Smooth muscle cell (in vitro differentiated cells): ENCODE data around the gene SSR4. TPM values are rescaled to one million over a fixed set of nuclear protein-coding genes. Genes with fewer than 3 reads are reported as not detected.

Experiments used
- DNase-seq: peaks from one replicate; lab custom pipeline; 2025; ENCODE audit not compliant: unreplicated experiment; lab: John Stamatoyannopoulos, UW
- H2AFZ ChIP-seq: fragments of 200-600 bp; sonication (generic); 2 replicates; pipeline ENCODE4 v1.6.0; 2016; ENCODE audit warnings: antibody characterized with exemption, low read depth, mild to moderate bottlenecking
- H3F3A ChIP-seq: fragments of 200-600 bp; sonication (generic); 2 replicates; pipeline ENCODE4 v1.6.0; 2017; ENCODE audit warnings: antibody characterized with exemption, low read depth
- H3K27ac ChIP-seq: fragments of 200-600 bp; sonication (generic); 2 replicates; pipeline ENCODE4 v1.5.1; 2016; ENCODE audit warnings: low read depth, mild to moderate bottlenecking
- H3K27me3 ChIP-seq: fragments of 200-600 bp; sonication (generic); 2 replicates; pipeline ENCODE4 v1.6.1; 2016; ENCODE audit warnings: low read depth, mild to moderate bottlenecking
- H3K36me3 ChIP-seq: fragments of 200-600 bp; sonication (generic); 2 replicates; pipeline ENCODE4 v1.5.1; 2016; ENCODE audit warnings: low read depth
- H3K4me1 ChIP-seq: fragments of 200-600 bp; sonication (generic); 2 replicates; pipeline ENCODE4 v1.5.1; 2016; ENCODE audit warnings: low read depth
- H3K4me2 ChIP-seq: fragments of 200-600 bp; sonication (generic); 2 replicates; pipeline ENCODE4 v1.6.0; 2016; ENCODE audit warnings: mild to moderate bottlenecking
- H3K4me3 ChIP-seq: fragments of 200-600 bp; sonication (generic); 2 replicates; pipeline ENCODE4 v1.5.1; 2016; ENCODE audit warnings: mild to moderate bottlenecking
- H3K79me2 ChIP-seq: fragments of 200-600 bp; sonication (generic); 2 replicates; pipeline ENCODE4 v1.6.0; 2016; ENCODE audit warnings: low read depth, mild to moderate bottlenecking
- H3K9ac ChIP-seq: fragments of 200-600 bp; sonication (generic); 2 replicates; pipeline ENCODE4 v1.6.0; 2016; ENCODE audit warnings: low read depth
- H3K9me3 ChIP-seq: fragments of 200-600 bp; sonication (generic); replicated peaks from 2 replicates; pipeline ENCODE4 v1.5.1; 2016; ENCODE audit warnings: low read depth
- H4K20me1 ChIP-seq: fragments of 200-600 bp; sonication (generic); 2 replicates; pipeline ENCODE4 v1.6.0; 2016; ENCODE audit warnings: low read depth
- WGBS: methylation state at CpG from one replicate; pipeline ENCODE4 v1.1.7; 2016; ENCODE audit warnings: low lambda C conversion rate; 5-methylcytosine and 5-hydroxymethylcytosine counted together
- polyA plus RNA-seq: library from polyadenylated mRNA; unstranded; fragments of >200 nt; fragmentation: Nextera tagmentation; extraction: Ambion mirVana; gene quantifications from 2 replicates; pipeline ENCODE4 v1.2.1, GENCODE V29; 2016
- total RNA-seq: library from RNA; depleted of rRNA; stranded (reverse); fragments of >200 nt; gene quantifications from 2 replicates; pipeline ENCODE4 v1.2.3, GENCODE V29; 2014
- TF ChIP-seq, protein P1 (sequence below): fragments of 200-600 bp; sonication (generic); IDR thresholded peaks from 2 replicates; pipeline ENCODE4 v1.5.1; 2017; ENCODE audit warnings: borderline replicate concordance, mild to moderate bottlenecking, antibody characterized with exemption; ENCODE audit not compliant: insufficient read depth, poor library complexity, severe bottlenecking

The SSR4 gene
- total and polyA plus RNA-seq, 2 experiments from 2014 or later: 443 to 677 TPM

DNA sequence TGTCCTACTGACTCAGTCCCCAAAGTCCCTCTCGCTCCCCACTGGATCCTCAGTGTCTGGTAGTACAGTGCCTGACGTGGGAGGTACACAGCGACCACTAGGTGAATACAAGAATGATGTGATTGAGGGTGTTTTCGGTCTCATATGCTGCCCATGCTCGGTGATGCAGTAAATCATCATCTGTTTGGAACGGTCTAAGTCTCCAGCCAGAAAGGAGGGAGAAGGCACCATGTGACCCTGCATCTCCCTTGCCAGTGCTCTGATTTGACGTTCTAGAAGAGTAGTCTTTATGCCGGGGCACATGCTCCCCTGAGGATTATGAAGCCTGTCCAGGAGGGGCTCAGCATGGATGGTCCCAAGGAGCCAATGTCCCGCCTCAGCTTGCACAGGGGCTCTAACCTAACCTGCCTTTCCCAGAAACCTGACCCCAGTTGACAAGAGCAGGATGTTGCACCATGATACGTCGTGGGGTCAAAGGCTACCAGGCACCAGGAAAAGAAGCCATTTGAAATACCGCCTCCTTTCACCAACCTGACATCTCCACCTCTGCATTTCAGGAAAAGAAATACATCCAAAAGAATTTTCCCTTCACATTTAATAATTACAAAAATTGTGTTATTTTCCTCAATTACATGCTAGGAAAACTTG is 44.2 kb upstream of the SSR4 start:
- TF ChIP-seq, protein P1, sequence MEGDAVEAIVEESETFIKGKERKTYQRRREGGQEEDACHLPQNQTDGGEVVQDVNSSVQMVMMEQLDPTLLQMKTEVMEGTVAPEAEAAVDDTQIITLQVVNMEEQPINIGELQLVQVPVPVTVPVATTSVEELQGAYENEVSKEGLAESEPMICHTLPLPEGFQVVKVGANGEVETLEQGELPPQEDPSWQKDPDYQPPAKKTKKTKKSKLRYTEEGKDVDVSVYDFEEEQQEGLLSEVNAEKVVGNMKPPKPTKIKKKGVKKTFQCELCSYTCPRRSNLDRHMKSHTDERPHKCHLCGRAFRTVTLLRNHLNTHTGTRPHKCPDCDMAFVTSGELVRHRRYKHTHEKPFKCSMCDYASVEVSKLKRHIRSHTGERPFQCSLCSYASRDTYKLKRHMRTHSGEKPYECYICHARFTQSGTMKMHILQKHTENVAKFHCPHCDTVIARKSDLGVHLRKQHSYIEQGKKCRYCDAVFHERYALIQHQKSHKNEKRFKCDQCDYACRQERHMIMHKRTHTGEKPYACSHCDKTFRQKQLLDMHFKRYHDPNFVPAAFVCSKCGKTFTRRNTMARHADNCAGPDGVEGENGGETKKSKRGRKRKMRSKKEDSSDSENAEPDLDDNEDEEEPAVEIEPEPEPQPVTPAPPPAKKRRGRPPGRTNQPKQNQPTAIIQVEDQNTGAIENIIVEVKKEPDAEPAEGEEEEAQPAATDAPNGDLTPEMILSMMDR: no peak
- no peaks in the 10 kb centered on the region for H3K4me1 ChIP-seq
- no peak overlapping the region for H3K4me3 ChIP-seq
- no peaks in the 10 kb centered on the region for H3K27me3 ChIP-seq
- no peak overlapping the region for H2AFZ ChIP-seq
- no peaks in the 10 kb centered on the region for H3K79me2 ChIP-seq
- 79% methylated on average over 12 of the region's 12 CpGs for WGBS
- H3K9me3 ChIP-seq: no peaks in the 10 kb centered on the region
- H3K36me3 ChIP-seq: no peaks in the 10 kb centered on the region
- no peak overlapping the region for H3K9ac ChIP-seq
- no peak overlapping the region for H3K4me2 ChIP-seq
- no peak for DNase-seq
- H4K20me1 ChIP-seq: no peaks in the 10 kb centered on the region
- no peak overlapping the region for H3K27ac ChIP-seq
- no peaks in the 10 kb centered on the region for H3F3A ChIP-seq

DNA sequence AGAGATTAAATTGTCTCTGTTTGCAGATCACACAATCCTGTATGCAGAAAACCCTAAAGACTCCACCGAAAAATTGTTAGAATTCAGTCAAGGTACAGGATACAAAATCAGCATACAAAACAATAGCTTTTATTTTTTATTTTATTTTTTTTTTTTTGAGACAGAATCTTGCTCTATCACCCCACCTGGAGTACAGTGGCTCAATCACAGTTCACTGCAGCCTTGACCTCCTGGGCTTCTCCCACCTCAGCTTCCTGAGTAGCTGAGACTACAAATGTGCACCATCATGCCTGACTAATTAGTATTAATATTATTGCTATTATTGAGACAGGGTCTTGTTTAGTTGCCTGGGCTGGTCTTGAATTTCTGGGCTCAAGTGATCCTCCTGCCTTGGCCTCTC is 39.3 kb upstream of the SSR4 start:
- Histone ChIP-seq H3K27me3 (no peaks in the 10 kb centered on the region), H3K27ac (no peak overlapping the region), H3K4me2 (no peak overlapping the region), H2AFZ (no peak overlapping the region), H3K4me1 (no peaks in the 10 kb centered on the region), H3K9me3 (no peaks in the 10 kb centered on the region), H3K4me3 (no peak overlapping the region), H3K9ac (no peak overlapping the region), H4K20me1 (no peaks in the 10 kb centered on the region), H3K79me2 (no peaks in the 10 kb centered on the region), H3F3A (no peaks in the 10 kb centered on the region), H3K36me3 (no peaks in the 10 kb centered on the region)
- DNase-seq: no peak
- TF ChIP-seq, protein P1: no peak
- WGBS: 84% methylated on average over 1 of the region's 1 CpG

DNA sequence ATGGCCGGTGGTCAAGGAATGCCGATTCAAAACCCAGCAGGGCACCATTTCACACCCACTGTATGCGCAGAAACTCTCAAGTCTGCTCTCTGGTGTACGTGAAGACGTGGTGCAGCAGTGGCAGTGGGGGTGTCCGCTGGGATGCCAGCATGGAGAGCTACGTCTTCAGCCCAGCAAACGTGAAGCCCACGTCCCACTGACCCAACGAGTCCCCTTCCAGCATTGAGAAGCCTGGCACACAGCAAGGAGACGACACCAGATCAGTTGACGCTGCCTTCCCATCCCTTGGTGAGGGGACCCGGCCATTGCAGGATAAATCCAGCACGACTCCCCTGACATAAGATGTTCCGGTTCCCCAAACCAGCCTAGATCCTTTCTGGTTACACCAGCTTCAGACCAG is 32.6 kb upstream of the SSR4 start:
- H3K9ac ChIP-seq: no peak overlapping the region
- H3K79me2 ChIP-seq: no peaks in the 10 kb centered on the region
- H3F3A ChIP-seq: no peaks in the 10 kb centered on the region
- no peak for DNase-seq
- no peaks in the 10 kb centered on the region for H3K27me3 ChIP-seq
- no peaks in the 10 kb centered on the region for H3K36me3 ChIP-seq
- no peaks in the 10 kb centered on the region for H3K4me1 ChIP-seq
- H4K20me1 ChIP-seq: no peaks in the 10 kb centered on the region
- H2AFZ ChIP-seq: no peak overlapping the region
- WGBS: 85% methylated on average over 15 of the region's 15 CpGs
- no peak overlapping the region for H3K27ac ChIP-seq
- TF ChIP-seq, protein P1: no peak
- no peak overlapping the region for H3K4me2 ChIP-seq
- H3K9me3 ChIP-seq: no peaks in the 10 kb centered on the region
- H3K4me3 ChIP-seq: no peak overlapping the region

DNA sequence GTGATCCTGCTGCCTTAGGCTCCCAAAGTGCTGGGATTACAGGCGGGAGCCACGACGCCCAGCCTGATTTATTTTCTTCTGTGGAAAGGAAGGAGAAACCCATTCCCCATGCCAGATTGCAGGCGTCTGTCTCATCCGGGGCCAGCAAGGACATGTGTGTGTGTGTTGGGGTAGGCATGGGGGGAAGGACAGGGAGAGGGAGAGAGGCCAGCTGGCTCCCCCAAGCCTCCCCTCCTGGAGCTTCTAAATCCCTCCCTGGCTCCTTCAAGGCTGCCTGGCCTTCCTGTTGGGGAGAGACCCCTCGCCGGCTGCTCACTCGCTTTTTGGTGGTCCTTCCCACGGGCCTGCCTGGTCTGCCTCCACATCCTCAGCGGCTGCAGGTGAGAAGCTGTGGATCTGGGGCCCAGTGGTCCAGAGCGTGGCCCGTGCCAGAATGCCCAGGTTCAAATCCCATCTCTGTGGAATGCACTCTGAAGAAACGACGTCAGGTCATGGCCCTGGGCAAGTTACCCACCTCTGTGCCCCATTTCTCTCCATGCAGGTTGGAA is 31.8 kb upstream of the SSR4 start:
- H3K4me3 ChIP-seq: no peak overlapping the region
- H4K20me1 ChIP-seq: no peaks in the 10 kb centered on the region
- no peak overlapping the region for H2AFZ ChIP-seq
- no peak overlapping the region for H3K9ac ChIP-seq
- no peaks in the 10 kb centered on the region for H3F3A ChIP-seq
- no peaks in the 10 kb centered on the region for H3K36me3 ChIP-seq
- no peak overlapping the region for H3K27ac ChIP-seq
- H3K79me2 ChIP-seq: no peaks in the 10 kb centered on the region
- no peaks in the 10 kb centered on the region for H3K27me3 ChIP-seq
- no peaks in the 10 kb centered on the region for H3K4me1 ChIP-seq
- WGBS: 95% methylated on average over 14 of the region's 14 CpGs
- no peak for DNase-seq
- TF ChIP-seq, protein P1: no peak
- no peak overlapping the region for H3K4me2 ChIP-seq
- no peaks in the 10 kb centered on the region for H3K9me3 ChIP-seq
